Neural progenitor cell (in vitro differentiated cells): ENCODE measurements around the gene NDUFS2.

Experiments
- CTCF ChIP-seq: fragments of 200-600 bp; sonication (generic); IDR thresholded peaks from 2 replicates; pipeline ENCODE4 v1.5.1; 2017; ENCODE audit warnings: antibody characterized with exemption, mild to moderate bottlenecking
- EZH2 ChIP-seq: fragments of 200-600 bp; sonication (generic); IDR thresholded peaks from 2 replicates; pipeline ENCODE4 v1.6.1; 2017; ENCODE audit warnings: antibody characterized with exemption, mild to moderate bottlenecking, moderate library complexity
- EZH2phosphoT487 ChIP-seq: fragments of 200-600 bp; sonication (generic); IDR thresholded peaks from 2 replicates; pipeline ENCODE4 v1.6.1; 2017; ENCODE audit warnings: antibody characterized with exemption

GRCh38 chr1:161191971-161192370 is 10.2 kb upstream of the NDUFS2 start:
- TF ChIP-seq CTCF (no peak), EZH2phosphoT487 (no peak), EZH2 (no peak)
